Measurements from ENCODE around the gene PAX2. TPM values are rescaled to one million over a fixed set of nuclear protein-coding genes. Genes with fewer than 3 reads are reported as not detected.

Gene PAX2
- total and polyA plus RNA-seq, 2 experiments from 2014 or later, result not detected

DNA sequence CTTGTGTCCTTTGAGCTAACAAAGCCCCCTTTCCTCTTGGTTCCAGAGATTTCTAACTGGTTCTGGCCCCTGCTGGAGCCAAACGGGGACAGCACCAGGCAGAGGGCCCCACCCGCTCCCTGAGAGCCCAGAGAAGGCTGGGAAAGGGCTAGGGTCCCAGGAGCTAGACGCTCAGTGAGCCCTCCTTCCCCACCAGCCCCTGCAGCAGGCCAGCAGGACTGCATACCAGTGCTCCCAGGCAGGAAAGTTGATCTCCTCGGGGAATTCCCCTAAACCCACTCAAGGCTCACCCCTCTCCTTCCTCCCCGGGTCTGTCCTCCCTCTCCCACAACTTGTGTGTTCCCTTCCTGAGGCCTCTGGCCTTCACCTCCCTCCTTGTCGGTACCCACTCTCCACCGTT lies 47.7 kb downstream of the PAX2 start:
- Histone ChIP-seq H3K27ac (no peak overlapping the region), H3F3A (ENCODE audit: insufficient read depth) (no peaks in the 10 kb centered on the region), H3K27me3 (replicated peaks; ENCODE audit: insufficient read depth) (peaks cover 64% of the 10 kb centered on the region), H3K9ac (no peak overlapping the region), H3K4me3 (no peak overlapping the region), H2AFZ (no peak overlapping the region), H3K79me2 (ENCODE audit: insufficient read depth) (no peaks in the 10 kb centered on the region), H3K36me3 (ENCODE audit: low read depth) (no peaks in the 10 kb centered on the region), H3K4me1 (ENCODE audit: insufficient read depth) (no peaks in the 10 kb centered on the region), H3K9me2 (ENCODE audit: insufficient read depth) (no peaks in the 10 kb centered on the region), H3K4me2 (ENCODE audit: unreplicated experiment) (no peak overlapping the region), H3K9me3 (ENCODE audit: low read depth) (no peaks in the 10 kb centered on the region), H4K20me1 (ENCODE audit: insufficient read depth) (no peaks in the 10 kb centered on the region)
- TF ChIP-seq EZH2 (IDR thresholded peaks at IDR 0.05; ENCODE audit: insufficient read depth, poor library complexity, severe bottlenecking) (no peak), EZH2phosphoT487 (IDR thresholded peaks at IDR 0.05; ENCODE audit: insufficient read depth, low read depth) (no peak)
- in situ Hi-C loops (cut with MboI), result no loop called here
- DNase-seq, result no peak
- WGBS, 2 experiments (ENCODE audit: low coverage in 1 of 2, low lambda C conversion rate in 2 of 2, missing lambda C conversion rate in 2 of 2), result 23 to 29% methylated on average over 7 of the region's 7 CpGs

DNA sequence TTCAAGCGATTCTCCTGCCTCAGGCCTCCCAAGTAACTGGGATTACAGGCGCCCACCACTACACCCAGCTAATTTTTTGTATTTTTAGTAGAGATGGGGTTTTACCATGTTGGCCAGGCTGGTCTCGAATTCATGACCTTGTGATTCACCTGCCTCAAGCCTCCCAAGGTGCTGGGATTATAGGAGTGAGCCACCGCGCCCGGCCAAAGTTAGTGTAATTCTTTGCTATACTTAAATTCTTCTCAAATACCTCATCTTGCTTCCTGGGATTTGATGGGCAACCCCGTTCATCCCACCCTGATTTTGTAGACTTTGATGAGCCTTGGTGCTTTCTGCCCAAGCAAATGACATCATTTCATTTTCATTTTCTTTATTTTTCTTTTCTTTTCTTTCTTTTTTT lies 54.5 kb downstream of the PAX2 start:
- TF ChIP-seq EZH2phosphoT487 (IDR thresholded peaks at IDR 0.05; ENCODE audit: insufficient read depth, low read depth), result no peak
- TF ChIP-seq EZH2 (IDR thresholded peaks at IDR 0.05; ENCODE audit: insufficient read depth, poor library complexity, severe bottlenecking), result no peak
- no peaks in the 10 kb centered on the region for H3F3A ChIP-seq (ENCODE audit: insufficient read depth)
- H3K27ac ChIP-seq, result no peak overlapping the region
- H3K9me3 ChIP-seq (ENCODE audit: low read depth), result no peaks in the 10 kb centered on the region
- H2AFZ ChIP-seq, result no peak overlapping the region
- H3K27me3 ChIP-seq (replicated peaks; ENCODE audit: insufficient read depth), result peaks cover 63% of the 10 kb centered on the region
- DNase-seq, result no peak
- H3K4me3 ChIP-seq, result no peak overlapping the region
- H3K4me2 ChIP-seq (ENCODE audit: unreplicated experiment), result no peak overlapping the region
- no peaks in the 10 kb centered on the region for H3K4me1 ChIP-seq (ENCODE audit: insufficient read depth)
- no peaks in the 10 kb centered on the region for H3K36me3 ChIP-seq (ENCODE audit: low read depth)
- in situ Hi-C loops (cut with MboI), result no loop called here
- no peaks in the 10 kb centered on the region for H4K20me1 ChIP-seq (ENCODE audit: insufficient read depth)
- H3K9me2 ChIP-seq (ENCODE audit: insufficient read depth), result no peaks in the 10 kb centered on the region
- H3K9ac ChIP-seq, result no peak overlapping the region
- WGBS, 2 experiments (ENCODE audit: low coverage in 1 of 2, low lambda C conversion rate in 2 of 2, missing lambda C conversion rate in 2 of 2), result 62 to 65% methylated on average over 7 of the region's 7 CpGs
- no peaks in the 10 kb centered on the region for H3K79me2 ChIP-seq (ENCODE audit: insufficient read depth)

DNA sequence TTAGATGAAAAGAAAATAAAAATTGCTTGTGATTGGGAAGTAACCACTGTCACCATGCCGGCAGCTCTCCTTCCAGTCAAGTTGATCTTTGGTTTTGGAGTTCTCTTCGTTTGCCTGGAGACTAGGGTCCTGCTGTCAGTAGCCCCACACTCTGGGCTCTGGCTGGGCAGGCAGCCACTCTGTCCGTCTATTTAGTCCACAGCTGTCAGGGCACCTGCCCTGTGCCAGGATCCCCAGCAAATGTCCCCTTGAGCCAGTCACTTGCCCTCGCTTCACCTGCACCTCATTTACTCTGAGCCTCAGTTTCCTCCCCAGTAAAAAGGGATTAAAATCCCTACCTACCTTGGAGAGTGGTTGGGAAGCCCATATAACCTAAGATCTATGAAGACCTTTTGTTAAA lies 55.5 kb downstream of the PAX2 start:
- in situ Hi-C loops (cut with MboI), result no loop called here
- Histone ChIP-seq H3K9me2 (ENCODE audit: insufficient read depth) (no peaks in the 10 kb centered on the region), H3K36me3 (ENCODE audit: low read depth) (no peaks in the 10 kb centered on the region), H3K4me1 (ENCODE audit: insufficient read depth) (no peaks in the 10 kb centered on the region), H2AFZ (no peak overlapping the region), H3K27ac (no peak overlapping the region), H3K4me3 (no peak overlapping the region), H3K27me3 (replicated peaks; ENCODE audit: insufficient read depth) (peaks cover 63% of the 10 kb centered on the region), H3K9me3 (ENCODE audit: low read depth) (no peaks in the 10 kb centered on the region), H4K20me1 (ENCODE audit: insufficient read depth) (no peaks in the 10 kb centered on the region), H3F3A (ENCODE audit: insufficient read depth) (no peaks in the 10 kb centered on the region), H3K9ac (no peak overlapping the region), H3K4me2 (ENCODE audit: unreplicated experiment) (no peak overlapping the region), H3K79me2 (ENCODE audit: insufficient read depth) (no peaks in the 10 kb centered on the region)
- no peak for TF ChIP-seq EZH2phosphoT487 (IDR thresholded peaks at IDR 0.05; ENCODE audit: insufficient read depth, low read depth)
- no peak for TF ChIP-seq EZH2 (IDR thresholded peaks at IDR 0.05; ENCODE audit: insufficient read depth, poor library complexity, severe bottlenecking)
- 23 to 27% methylated on average over 4 of the region's 4 CpGs for WGBS, 2 experiments (ENCODE audit: low coverage in 1 of 2, low lambda C conversion rate in 2 of 2, missing lambda C conversion rate in 2 of 2)
- DNase-seq, result no peak

DNA sequence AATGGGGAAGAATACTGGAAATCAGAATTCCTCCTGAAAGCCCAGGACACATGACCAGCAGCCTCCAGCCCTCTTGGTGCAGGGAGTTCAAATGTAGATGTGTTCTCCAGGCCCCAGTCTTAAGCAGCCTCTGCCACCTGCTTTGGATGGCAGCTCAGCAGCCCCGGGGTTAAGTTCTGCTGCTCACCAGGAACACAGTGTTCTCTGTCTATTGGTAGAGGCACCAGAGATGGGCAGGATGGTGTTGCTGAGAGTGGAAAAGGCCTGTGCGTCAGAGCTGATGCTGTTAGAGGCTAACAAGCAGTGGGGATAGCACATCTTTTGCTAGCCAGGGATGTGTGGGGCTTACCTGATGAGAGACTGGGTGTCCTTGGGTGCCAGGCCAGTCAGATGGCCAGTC lies 56.8 kb downstream of the PAX2 start:
- H3K36me3 ChIP-seq (ENCODE audit: low read depth), result no peaks in the 10 kb centered on the region
- TF ChIP-seq EZH2phosphoT487 (IDR thresholded peaks at IDR 0.05; ENCODE audit: insufficient read depth, low read depth), result no peak
- TF ChIP-seq EZH2 (IDR thresholded peaks at IDR 0.05; ENCODE audit: insufficient read depth, poor library complexity, severe bottlenecking), result no peak
- H3K27me3 ChIP-seq (replicated peaks; ENCODE audit: insufficient read depth), result peaks cover 65% of the 10 kb centered on the region
- in situ Hi-C loops (cut with MboI), result no loop called here
- H3K4me1 ChIP-seq (ENCODE audit: insufficient read depth), result no peaks in the 10 kb centered on the region
- H3K9me2 ChIP-seq (ENCODE audit: insufficient read depth), result no peaks in the 10 kb centered on the region
- no peak overlapping the region for H3K27ac ChIP-seq
- DNase-seq, result no peak
- H4K20me1 ChIP-seq (ENCODE audit: insufficient read depth), result no peaks in the 10 kb centered on the region
- H3K4me3 ChIP-seq, result no peak overlapping the region
- no peak overlapping the region for H3K4me2 ChIP-seq (ENCODE audit: unreplicated experiment)
- H3F3A ChIP-seq (ENCODE audit: insufficient read depth), result no peaks in the 10 kb centered on the region
- H3K79me2 ChIP-seq (ENCODE audit: insufficient read depth), result no peaks in the 10 kb centered on the region
- WGBS, 2 experiments (ENCODE audit: low coverage in 1 of 2, low lambda C conversion rate in 2 of 2, missing lambda C conversion rate in 2 of 2), result 23 to 32% methylated on average over 2 of the region's 2 CpGs
- no peaks in the 10 kb centered on the region for H3K9me3 ChIP-seq (ENCODE audit: low read depth)
- H3K9ac ChIP-seq, result no peak overlapping the region
- no peak overlapping the region for H2AFZ ChIP-seq

DNA sequence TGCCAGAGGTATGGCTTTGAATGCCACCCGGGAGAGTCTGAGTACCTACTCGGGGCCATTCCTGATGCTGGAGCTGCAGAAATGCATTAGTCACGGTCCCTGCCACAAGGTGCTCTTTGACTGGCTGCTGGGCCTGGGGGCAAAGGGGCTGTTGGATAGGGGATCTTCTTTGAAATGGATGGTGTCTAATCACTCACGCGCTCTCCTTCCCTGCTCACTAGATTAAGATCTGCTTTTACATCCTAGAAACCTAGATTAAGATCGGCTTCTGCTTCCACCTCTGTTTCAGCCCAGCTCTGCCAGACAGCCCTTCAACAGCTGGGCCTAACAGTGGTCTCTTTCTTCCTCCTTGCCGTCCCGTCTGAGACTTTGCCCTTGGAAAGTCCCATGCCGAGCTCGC lies 57.2 kb downstream of the PAX2 start:
- Histone ChIP-seq H3K4me1 (ENCODE audit: insufficient read depth) (no peaks in the 10 kb centered on the region), H3K36me3 (ENCODE audit: low read depth) (no peaks in the 10 kb centered on the region), H3F3A (ENCODE audit: insufficient read depth) (no peaks in the 10 kb centered on the region), H3K27ac (no peak overlapping the region), H3K27me3 (replicated peaks; ENCODE audit: insufficient read depth) (peaks cover 64% of the 10 kb centered on the region), H3K9me2 (ENCODE audit: insufficient read depth) (no peaks in the 10 kb centered on the region), H3K79me2 (ENCODE audit: insufficient read depth) (no peaks in the 10 kb centered on the region), H3K4me2 (ENCODE audit: unreplicated experiment) (no peak overlapping the region), H4K20me1 (ENCODE audit: insufficient read depth) (no peaks in the 10 kb centered on the region), H3K4me3 (no peak overlapping the region), H3K9me3 (ENCODE audit: low read depth) (no peaks in the 10 kb centered on the region), H3K9ac (no peak overlapping the region), H2AFZ (no peak overlapping the region)
- in situ Hi-C loops (cut with MboI), result no loop called here
- no peak for DNase-seq
- no peak for TF ChIP-seq EZH2 (IDR thresholded peaks at IDR 0.05; ENCODE audit: insufficient read depth, poor library complexity, severe bottlenecking)
- no peak for TF ChIP-seq EZH2phosphoT487 (IDR thresholded peaks at IDR 0.05; ENCODE audit: insufficient read depth, low read depth)
- WGBS, 2 experiments (ENCODE audit: low coverage in 1 of 2, low lambda C conversion rate in 2 of 2, missing lambda C conversion rate in 2 of 2), result 51 to 56% methylated on average over 10 of the region's 10 CpGs
